Measurements from ENCODE around the gene GFOD2.

GFOD2 gene

GRCh38 chr16:67654403-67654911 lies 64.7 kb downstream of the GFOD2 start:
- Histone ChIP-seq H3K27me3 (ENCODE audit: control insufficient read depth in 2 of 2, insufficient read depth in 2 of 2, low read length in 2 of 2) (peaks cover 17 to 51% of the 10 kb centered on the region in 2 donors), H3K36me3 (ENCODE audit: control insufficient read depth in 2 of 2, insufficient read depth in 2 of 2, low read length in 2 of 2) (peaks cover 4 to 7% of the 10 kb centered on the region in 2 donors), H3K9ac (ENCODE audit: low read depth in 1 of 2, low read length in 2 of 2) (no peak overlapping the region), H3K9me3 (ENCODE audit: control insufficient read depth in 2 of 2, low read length in 2 of 2) (no peaks in the 10 kb centered on the region), H3K4me1 (ENCODE audit: control insufficient read depth in 2 of 2, insufficient read depth in 2 of 2, low read length in 2 of 2) (peaks cover 5 to 7% of the 10 kb centered on the region in 2 donors), H3K27ac (ENCODE audit: low read depth in 2 of 2, low read length in 2 of 2) (no peak overlapping the region), H3K4me3 (ENCODE audit: low read length in 2 of 2) (no peak overlapping the region)

GRCh38 chr16:67653789-67654402 lies 65.2 kb downstream of the GFOD2 start:
- Histone ChIP-seq H3K9me3 (ENCODE audit: control insufficient read depth in 2 of 2, low read length in 2 of 2) (no peaks in the 10 kb centered on the region), H3K4me1 (ENCODE audit: control insufficient read depth in 2 of 2, insufficient read depth in 2 of 2, low read length in 2 of 2) (peaks cover 0 to 3% of the 10 kb centered on the region in 2 donors), H3K4me3 (ENCODE audit: low read length in 2 of 2) (no peak overlapping the region), H3K27ac (ENCODE audit: low read depth in 2 of 2, low read length in 2 of 2) (no peak overlapping the region), H3K27me3 (ENCODE audit: control insufficient read depth in 2 of 2, insufficient read depth in 2 of 2, low read length in 2 of 2) (peaks cover 17 to 57% of the 10 kb centered on the region in 2 donors), H3K36me3 (ENCODE audit: control insufficient read depth in 2 of 2, insufficient read depth in 2 of 2, low read length in 2 of 2) (peaks cover 4 to 7% of the 10 kb centered on the region in 2 donors), H3K9ac (ENCODE audit: low read depth in 1 of 2, low read length in 2 of 2) (no peak overlapping the region)

GRCh38 chr16:67653128-67653788 lies 65.9 kb downstream of the GFOD2 start:
- peaks cover 17 to 59% of the 10 kb centered on the region in 2 donors for H3K27me3 ChIP-seq (ENCODE audit: control insufficient read depth in 2 of 2, insufficient read depth in 2 of 2, low read length in 2 of 2)
- peaks cover 4 to 7% of the 10 kb centered on the region in 2 donors for H3K36me3 ChIP-seq (ENCODE audit: control insufficient read depth in 2 of 2, insufficient read depth in 2 of 2, low read length in 2 of 2)
- no peak overlapping the region for H3K4me3 ChIP-seq (ENCODE audit: low read length in 2 of 2)
- peaks cover 0 to 3% of the 10 kb centered on the region in 2 donors for H3K4me1 ChIP-seq (ENCODE audit: control insufficient read depth in 2 of 2, insufficient read depth in 2 of 2, low read length in 2 of 2)
- H3K9me3 ChIP-seq (ENCODE audit: control insufficient read depth in 2 of 2, low read length in 2 of 2) = no peaks in the 10 kb centered on the region
- no peak overlapping the region for H3K27ac ChIP-seq (ENCODE audit: low read depth in 2 of 2, low read length in 2 of 2)
- H3K9ac ChIP-seq (ENCODE audit: low read depth in 1 of 2, low read length in 2 of 2) = no peak overlapping the region

- H3K27ac ChIP-seq (ENCODE audit: low read depth in 2 of 2, low read length in 2 of 2) = no peak overlapping the region
- H3K9ac ChIP-seq (ENCODE audit: low read depth in 1 of 2, low read length in 2 of 2) = no peak overlapping the region
- no peaks in the 10 kb centered on the region for H3K9me3 ChIP-seq (ENCODE audit: control insufficient read depth in 2 of 2, low read length in 2 of 2)
- H3K27me3 ChIP-seq (ENCODE audit: control insufficient read depth in 2 of 2, insufficient read depth in 2 of 2, low read length in 2 of 2) = peaks cover 17 to 63% of the 10 kb centered on the region in 2 donors
- peaks cover 4 to 5% of the 10 kb centered on the region in 2 donors for H3K36me3 ChIP-seq (ENCODE audit: control insufficient read depth in 2 of 2, insufficient read depth in 2 of 2, low read length in 2 of 2)
- peaks cover 0 to 3% of the 10 kb centered on the region in 2 donors for H3K4me1 ChIP-seq (ENCODE audit: control insufficient read depth in 2 of 2, insufficient read depth in 2 of 2, low read length in 2 of 2)
- no peak overlapping the region for H3K4me3 ChIP-seq (ENCODE audit: low read length in 2 of 2)
These were observed 66.5 kb downstream of the GFOD2 start for GRCh38 chr16:67652578-67653127.

- H3K4me3 ChIP-seq (ENCODE audit: low read length in 2 of 2) = no peak overlapping the region
- peaks cover 17 to 66% of the 10 kb centered on the region in 2 donors for H3K27me3 ChIP-seq (ENCODE audit: control insufficient read depth in 2 of 2, insufficient read depth in 2 of 2, low read length in 2 of 2)
- no peaks in the 10 kb centered on the region for H3K9me3 ChIP-seq (ENCODE audit: control insufficient read depth in 2 of 2, low read length in 2 of 2)
- peaks cover 0 to 3% of the 10 kb centered on the region in 2 donors for H3K4me1 ChIP-seq (ENCODE audit: control insufficient read depth in 2 of 2, insufficient read depth in 2 of 2, low read length in 2 of 2)
- H3K27ac ChIP-seq (ENCODE audit: low read depth in 2 of 2, low read length in 2 of 2) = no peak overlapping the region
- peaks cover 0 to 3% of the 10 kb centered on the region in 2 donors for H3K36me3 ChIP-seq (ENCODE audit: control insufficient read depth in 2 of 2, insufficient read depth in 2 of 2, low read length in 2 of 2)
- no peak overlapping the region for H3K9ac ChIP-seq (ENCODE audit: low read depth in 1 of 2, low read length in 2 of 2)
These were observed 67.3 kb downstream of the GFOD2 start for GRCh38 chr16:67651847-67652246.

GRCh38 chr16:67651039-67651438 lies 68.1 kb downstream of the GFOD2 start:
- Histone ChIP-seq H3K27me3 (ENCODE audit: control insufficient read depth in 2 of 2, insufficient read depth in 2 of 2, low read length in 2 of 2) (peaks cover 20 to 66% of the 10 kb centered on the region in 2 donors), H3K4me3 (ENCODE audit: low read length in 2 of 2) (no peak overlapping the region), H3K4me1 (ENCODE audit: control insufficient read depth in 2 of 2, insufficient read depth in 2 of 2, low read length in 2 of 2) (peaks cover 0 to 3% of the 10 kb centered on the region in 2 donors), H3K9me3 (ENCODE audit: control insufficient read depth in 2 of 2, low read length in 2 of 2) (no peaks in the 10 kb centered on the region), H3K9ac (ENCODE audit: low read depth in 1 of 2, low read length in 2 of 2) (no peak overlapping the region), H3K27ac (ENCODE audit: low read depth in 2 of 2, low read length in 2 of 2) (no peak overlapping the region), H3K36me3 (ENCODE audit: control insufficient read depth in 2 of 2, insufficient read depth in 2 of 2, low read length in 2 of 2) (peaks cover 0 to 3% of the 10 kb centered on the region in 2 donors)

GRCh38 chr16:67650023-67650422 lies 69.1 kb downstream of the GFOD2 start:
- no peak overlapping the region for H3K4me3 ChIP-seq (ENCODE audit: low read length in 2 of 2)
- H3K36me3 ChIP-seq (ENCODE audit: control insufficient read depth in 2 of 2, insufficient read depth in 2 of 2, low read length in 2 of 2) = peaks cover 0 to 3% of the 10 kb centered on the region in 2 donors
- H3K27ac ChIP-seq (ENCODE audit: low read depth in 2 of 2, low read length in 2 of 2) = no peak overlapping the region
- peaks cover 0 to 3% of the 10 kb centered on the region in 2 donors for H3K4me1 ChIP-seq (ENCODE audit: control insufficient read depth in 2 of 2, insufficient read depth in 2 of 2, low read length in 2 of 2)
- H3K9me3 ChIP-seq (ENCODE audit: control insufficient read depth in 2 of 2, low read length in 2 of 2) = no peaks in the 10 kb centered on the region
- peaks cover 20 to 61% of the 10 kb centered on the region in 2 donors for H3K27me3 ChIP-seq (ENCODE audit: control insufficient read depth in 2 of 2, insufficient read depth in 2 of 2, low read length in 2 of 2)
- H3K9ac ChIP-seq (ENCODE audit: low read depth in 1 of 2, low read length in 2 of 2) = no peak overlapping the region

- peaks cover 16 to 56% of the 10 kb centered on the region in 2 donors for H3K27me3 ChIP-seq (ENCODE audit: control insufficient read depth in 2 of 2, insufficient read depth in 2 of 2, low read length in 2 of 2)
- no peaks in the 10 kb centered on the region for H3K9me3 ChIP-seq (ENCODE audit: control insufficient read depth in 2 of 2, low read length in 2 of 2)
- peaks cover 0 to 3% of the 10 kb centered on the region in 2 donors for H3K4me1 ChIP-seq (ENCODE audit: control insufficient read depth in 2 of 2, insufficient read depth in 2 of 2, low read length in 2 of 2)
- H3K27ac ChIP-seq (ENCODE audit: low read depth in 2 of 2, low read length in 2 of 2) = no peak overlapping the region
- no peak overlapping the region for H3K4me3 ChIP-seq (ENCODE audit: low read length in 2 of 2)
- H3K36me3 ChIP-seq (ENCODE audit: control insufficient read depth in 2 of 2, insufficient read depth in 2 of 2, low read length in 2 of 2) = peaks cover 0 to 3% of the 10 kb centered on the region in 2 donors
- no peak overlapping the region for H3K9ac ChIP-seq (ENCODE audit: low read depth in 1 of 2, low read length in 2 of 2)
These were observed 69.6 kb downstream of the GFOD2 start for GRCh38 chr16:67649494-67649931.

- Histone ChIP-seq H3K27me3 (ENCODE audit: control insufficient read depth in 2 of 2, insufficient read depth in 2 of 2, low read length in 2 of 2) (peaks cover 15 to 50% of the 10 kb centered on the region in 2 donors), H3K4me3 (ENCODE audit: low read length in 2 of 2) (no peak overlapping the region), H3K9me3 (ENCODE audit: control insufficient read depth in 2 of 2, low read length in 2 of 2) (no peaks in the 10 kb centered on the region), H3K4me1 (ENCODE audit: control insufficient read depth in 2 of 2, insufficient read depth in 2 of 2, low read length in 2 of 2) (peaks cover 0 to 3% of the 10 kb centered on the region in 2 donors), H3K27ac (ENCODE audit: low read depth in 2 of 2, low read length in 2 of 2) (no peak overlapping the region), H3K9ac (ENCODE audit: low read depth in 1 of 2, low read length in 2 of 2) (no peak overlapping the region), H3K36me3 (ENCODE audit: control insufficient read depth in 2 of 2, insufficient read depth in 2 of 2, low read length in 2 of 2) (peaks cover 0 to 3% of the 10 kb centered on the region in 2 donors)
These were observed 70.2 kb downstream of the GFOD2 start for GRCh38 chr16:67648764-67649407.

Measured in mucosa of rectum (tissue), 2 donors.